Peyer's patch (tissue), 4 donors: Measurements from ENCODE around the gene PGRMC1. TPM values are rescaled to one million over a fixed set of nuclear protein-coding genes. Genes with fewer than 3 reads are reported as not detected.
"Not testable (repeated sequence)": the region's sequence is repeated elsewhere in the genome, so short reads cannot be mapped to it uniquely, and the experiment has no call there.

Experiments used
- DNase-seq, 3 donors: peaks; one replicate each; pipeline ENCODE4 v3.0.0-alpha.2; 2017 to 2019
- H3K27ac ChIP-seq, 4 donors: fragments of 200-600 bp; sonication (generic); one replicate each; pipeline ENCODE4 v1.5.1; 2016 to 2019
- H3K27me3 ChIP-seq, 2 donors: fragments of 200-600 bp; sonication (generic); one replicate each; pipeline ENCODE4 v1.5.1; 2019
- H3K36me3 ChIP-seq, 3 donors: fragments of 200-600 bp; sonication (generic); one replicate each; pipeline ENCODE4 v1.5.1; 2016 to 2019
- H3K4me1 ChIP-seq, 4 donors: fragments of 200-600 bp; sonication (generic); one replicate each; pipeline ENCODE4 v1.5.1; 2016 to 2019
- H3K4me3 ChIP-seq, 4 donors: fragments of 200-600 bp; sonication (generic); 1 replicate in 3 of 4; 2 replicates in 1 of 4; pipeline ENCODE4 v1.5.1; 2016 to 2019; ENCODE audit warnings: mild to moderate bottlenecking in 1 of 4
- H3K9me3 ChIP-seq, 4 donors: fragments of 200-600 bp; sonication (generic); one replicate each; pipeline ENCODE4 v1.5.1; 2016 to 2019; ENCODE audit warnings: mild to moderate bottlenecking in 1 of 4
- CTCF ChIP-seq, 6 experiments: fragments of 450-650 bp in 4 of 6; fragments of 200-600 bp in 2 of 6; sonication (generic) in 1 of 6; IDR thresholded peaks; one replicate each; pipeline ENCODE4 v1.5.1; 2017 to 2019; ENCODE audit warnings: antibody characterized with exemption in 6 of 6, mild to moderate bottlenecking in 3 of 6, moderate library complexity in 1 of 6
- POLR2A ChIP-seq, 2 donors: fragments of 450-650 bp; IDR thresholded peaks; one replicate each; pipeline ENCODE4 v1.5.1; 2017; ENCODE audit warnings: antibody characterized with exemption in 2 of 2, mild to moderate bottlenecking in 2 of 2, moderate library complexity in 2 of 2
- total RNA-seq, 4 donors: library from RNA; depleted of rRNA; stranded (reverse); fragments of >200 nt; gene quantifications; one replicate each; pipeline ENCODE4 v1.1.0, GENCODE V29; 2016

The PGRMC1 gene
- total RNA-seq, 4 donors from 2014 or later = 47.9 to 242 (median 118) TPM

DNA sequence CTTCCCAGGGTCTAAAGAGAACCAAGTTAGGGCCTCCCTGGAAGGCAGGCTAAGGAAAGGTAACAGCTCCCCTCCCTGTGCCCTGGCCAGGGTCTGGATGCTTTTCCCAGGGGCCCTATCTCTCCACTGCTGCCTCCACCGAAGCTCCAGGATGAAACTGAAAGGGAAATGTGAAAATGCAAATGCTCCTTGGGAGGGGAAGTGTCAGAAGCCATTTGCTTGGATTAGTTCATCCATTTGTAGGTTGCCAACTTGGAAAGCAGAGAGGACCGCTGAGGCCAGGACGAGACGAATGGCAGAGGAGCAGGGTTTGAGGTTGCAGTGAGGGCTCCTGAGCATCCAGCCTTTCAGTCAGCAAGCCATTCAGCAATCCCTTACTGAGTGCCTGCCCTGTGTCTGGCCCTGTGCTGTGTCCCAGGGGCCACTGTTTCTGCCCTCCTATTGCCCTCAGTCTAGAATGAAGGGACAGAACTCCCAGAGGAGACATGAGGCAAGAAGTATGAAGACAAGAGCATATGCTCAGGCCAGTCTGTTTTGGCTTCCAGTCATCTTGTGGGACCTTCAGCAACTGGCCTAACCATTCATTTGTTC is 45.9 kb upstream of the PGRMC1 start:
- DNase-seq = no peak
- Histone ChIP-seq H3K27me3 (no peaks in the 10 kb centered on the region), H3K27ac (peak overlapping the region in 2 of 4 donors; percentile 12 to 19), H3K4me3 (no peak overlapping the region), H3K36me3 (no peaks in the 10 kb centered on the region), H3K9me3 (no peaks in the 10 kb centered on the region), H3K4me1 (no peaks in the 10 kb centered on the region)
- TF ChIP-seq POLR2A (IDR thresholded peaks at IDR 0.05) (no peak), CTCF (IDR thresholded peaks at IDR 0.05) (no peak)

DNA sequence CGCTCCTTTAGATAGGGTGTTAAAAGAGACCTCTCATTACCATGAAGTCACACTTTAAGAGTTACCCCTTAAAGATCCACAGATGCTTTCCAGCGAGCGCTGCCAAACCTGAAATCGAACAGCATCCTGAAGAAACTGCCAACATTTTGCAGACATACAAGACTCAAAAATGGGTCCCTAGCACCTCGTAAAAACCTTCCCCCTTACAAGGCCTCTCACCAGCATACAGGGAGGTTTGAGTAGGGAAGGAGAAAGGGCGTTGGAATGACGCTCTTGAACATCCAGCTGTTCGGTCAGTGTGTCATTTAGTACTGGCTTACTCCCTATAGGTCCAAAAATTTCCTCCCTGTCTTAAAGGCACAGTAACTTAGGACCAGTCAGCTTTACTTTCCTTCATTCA is 45.3 kb upstream of the PGRMC1 start:
- Histone ChIP-seq H3K27ac (peak overlapping the region in 1 of 4 donors; percentile 19), H3K36me3 (no peaks in the 10 kb centered on the region), H3K4me3 (no peak overlapping the region), H3K4me1 (no peaks in the 10 kb centered on the region), H3K9me3 (no peaks in the 10 kb centered on the region), H3K27me3 (no peaks in the 10 kb centered on the region)
- TF ChIP-seq CTCF (IDR thresholded peaks at IDR 0.05) = no peak
- no peak for TF ChIP-seq POLR2A (IDR thresholded peaks at IDR 0.05)
- DNase-seq = no peak

DNA sequence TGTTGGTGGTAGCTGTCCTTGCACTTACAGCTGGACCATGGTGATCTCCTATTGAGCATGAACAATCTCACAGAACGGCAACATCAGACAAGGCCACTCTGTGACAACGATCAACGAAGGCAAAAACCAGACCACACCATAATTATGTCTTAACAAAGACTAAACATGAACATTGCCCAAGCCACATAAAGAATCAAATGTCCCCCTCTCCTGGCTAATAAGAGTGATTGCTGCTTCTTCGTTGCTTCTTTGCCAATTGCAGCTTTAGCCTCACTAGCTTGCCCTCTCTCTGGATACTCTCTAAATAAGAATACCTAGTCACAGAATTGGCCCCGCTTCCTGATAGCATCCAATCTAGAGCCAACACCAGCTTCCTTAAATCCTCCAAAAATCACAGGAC is 41.5 kb upstream of the PGRMC1 start:
- no peaks in the 10 kb centered on the region for H3K27me3 ChIP-seq
- no peak overlapping the region for H3K27ac ChIP-seq
- no peak for DNase-seq
- H3K9me3 ChIP-seq = no peaks in the 10 kb centered on the region
- TF ChIP-seq POLR2A (IDR thresholded peaks at IDR 0.05) = no peak
- peak in 2 of 6 experiments; percentile 5 to 16 for TF ChIP-seq CTCF (IDR thresholded peaks at IDR 0.05)
- H3K36me3 ChIP-seq = no peaks in the 10 kb centered on the region
- no peaks in the 10 kb centered on the region for H3K4me1 ChIP-seq
- H3K4me3 ChIP-seq = no peak overlapping the region

DNA sequence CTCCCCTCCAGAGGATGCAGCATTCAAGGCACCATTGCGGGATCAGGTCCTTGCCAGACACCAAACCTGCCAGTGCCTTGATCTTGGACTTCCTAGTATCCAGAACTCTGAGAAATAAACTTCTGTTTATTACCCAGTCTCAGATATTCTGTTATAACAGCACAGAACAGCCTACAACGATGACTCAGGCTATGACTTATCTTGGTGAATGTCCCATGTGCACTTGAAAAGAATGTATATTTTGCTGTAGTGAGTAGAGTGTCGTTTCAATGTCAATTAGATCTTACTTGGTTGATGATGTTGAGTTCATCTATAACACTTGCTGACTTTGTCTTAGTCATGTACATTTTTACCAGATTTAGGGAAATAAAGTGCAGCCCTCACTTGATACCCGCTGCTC is 34.5 kb upstream of the PGRMC1 start:
- Histone ChIP-seq H3K36me3 (no peaks in the 10 kb centered on the region), H3K4me3 (no peak overlapping the region), H3K27me3 (no peaks in the 10 kb centered on the region), H3K9me3 (no peaks in the 10 kb centered on the region), H3K4me1 (no peaks in the 10 kb centered on the region), H3K27ac (no peak overlapping the region)
- TF ChIP-seq POLR2A (IDR thresholded peaks at IDR 0.05) (no peak), CTCF (IDR thresholded peaks at IDR 0.05) (no peak)
- no peak for DNase-seq

- TF ChIP-seq CTCF (IDR thresholded peaks at IDR 0.05) (no peak), POLR2A (IDR thresholded peaks at IDR 0.05) (no peak)
- no peaks in the 10 kb centered on the region for H3K9me3 ChIP-seq
- no peaks in the 10 kb centered on the region for H3K36me3 ChIP-seq
- H3K4me3 ChIP-seq = no peak overlapping the region
- H3K27ac ChIP-seq = no peak overlapping the region
- H3K27me3 ChIP-seq = no peaks in the 10 kb centered on the region
- no peaks in the 10 kb centered on the region for H3K4me1 ChIP-seq
- DNase-seq = no peak
These were observed 29.9 kb upstream of the PGRMC1 start for GRCh38 chrX:119206203-119206602.

GRCh38 chrX:119207483-119207882 is 28.6 kb upstream of the PGRMC1 start:
- not testable (repeated sequence) for H3K4me1 ChIP-seq, H3K27me3 ChIP-seq, H3K27ac ChIP-seq, DNase-seq, H3K36me3 ChIP-seq, H3K9me3 ChIP-seq, H3K4me3 ChIP-seq
